Measurements from ENCODE around the gene TCHHL1.

DNA sequence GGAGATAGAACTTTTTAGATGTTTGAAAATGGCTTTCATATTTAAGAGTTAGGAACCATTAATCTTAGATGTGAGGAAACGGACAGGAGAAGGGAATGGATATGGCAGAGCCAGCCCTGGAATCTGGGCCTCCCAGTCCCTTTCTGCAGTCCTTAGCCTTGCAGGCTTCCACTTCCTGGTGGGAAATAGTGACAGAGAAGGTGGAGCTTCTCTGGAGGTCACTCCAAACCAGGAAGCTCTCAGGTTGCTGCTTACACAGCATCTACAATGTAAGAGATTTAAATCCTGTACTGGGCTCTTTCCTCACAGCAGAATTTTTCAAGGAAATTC, 54.6 kb downstream of the TCHHL1 start:
- TF ChIP-seq, protein P1, sequence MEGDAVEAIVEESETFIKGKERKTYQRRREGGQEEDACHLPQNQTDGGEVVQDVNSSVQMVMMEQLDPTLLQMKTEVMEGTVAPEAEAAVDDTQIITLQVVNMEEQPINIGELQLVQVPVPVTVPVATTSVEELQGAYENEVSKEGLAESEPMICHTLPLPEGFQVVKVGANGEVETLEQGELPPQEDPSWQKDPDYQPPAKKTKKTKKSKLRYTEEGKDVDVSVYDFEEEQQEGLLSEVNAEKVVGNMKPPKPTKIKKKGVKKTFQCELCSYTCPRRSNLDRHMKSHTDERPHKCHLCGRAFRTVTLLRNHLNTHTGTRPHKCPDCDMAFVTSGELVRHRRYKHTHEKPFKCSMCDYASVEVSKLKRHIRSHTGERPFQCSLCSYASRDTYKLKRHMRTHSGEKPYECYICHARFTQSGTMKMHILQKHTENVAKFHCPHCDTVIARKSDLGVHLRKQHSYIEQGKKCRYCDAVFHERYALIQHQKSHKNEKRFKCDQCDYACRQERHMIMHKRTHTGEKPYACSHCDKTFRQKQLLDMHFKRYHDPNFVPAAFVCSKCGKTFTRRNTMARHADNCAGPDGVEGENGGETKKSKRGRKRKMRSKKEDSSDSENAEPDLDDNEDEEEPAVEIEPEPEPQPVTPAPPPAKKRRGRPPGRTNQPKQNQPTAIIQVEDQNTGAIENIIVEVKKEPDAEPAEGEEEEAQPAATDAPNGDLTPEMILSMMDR (IDR thresholded peaks at IDR 0.05) = no peak
- no peak for TF ChIP-seq POLR2A (IDR thresholded peaks at IDR 0.05)

Data from ovary (tissue), 3 donors.